GM23338 (cell line): ENCODE results near the gene ST6GALNAC6. TPM values are rescaled to one million over a fixed set of nuclear protein-coding genes. Genes with fewer than 3 reads are reported as not detected.

Experiments used
- ATAC-seq: fragments of 200-7000 bp; cut with Tn5 transposase; 3 replicates; pipeline ENCODE4 v1.9.1; 2020
- DNase-seq: peaks from one replicate; pipeline ENCODE4 v3.0.0-alpha.2; 2015; ENCODE audit warnings: low spot score
- H2AFZ ChIP-seq: fragments of 200-600 bp; sonication (generic); 2 replicates; pipeline ENCODE4 v1.8.0; 2016; ENCODE audit warnings: antibody characterized with exemption, mild to moderate bottlenecking, moderate library complexity
- H3F3A ChIP-seq: fragments of 200-600 bp; sonication (generic); replicated peaks from 2 replicates; pipeline ENCODE4 v1.8.0; 2017; ENCODE audit warnings: antibody characterized with exemption, mixed run types, low read depth
- H3K27ac ChIP-seq: fragments of 200-600 bp; sonication (generic); 2 replicates; pipeline ENCODE4 v1.6.1; 2016; ENCODE audit warnings: low read depth
- H3K27me3 ChIP-seq: fragments of 200-600 bp; sonication (generic); 2 replicates; pipeline ENCODE4 v1.8.0; 2016; ENCODE audit warnings: mild to moderate bottlenecking, mixed run types, moderate library complexity; ENCODE audit not compliant: insufficient read depth
- H3K36me3 ChIP-seq: fragments of 200-600 bp; sonication (generic); 2 replicates; pipeline ENCODE4 v1.8.0; 2016; ENCODE audit warnings: mild to moderate bottlenecking; ENCODE audit not compliant: insufficient read depth
- H3K4me1 ChIP-seq: fragments of 200-600 bp; sonication (generic); 2 replicates; pipeline ENCODE4 v1.8.0; 2016; ENCODE audit warnings: mild to moderate bottlenecking, moderate library complexity; ENCODE audit not compliant: insufficient read depth
- H3K4me2 ChIP-seq: fragments of 200-600 bp; sonication (generic); 2 replicates; pipeline ENCODE4 v1.7.1; 2017; ENCODE audit warnings: mixed run types
- H3K4me3 ChIP-seq: fragments of 200-600 bp; sonication (generic); 2 replicates; pipeline ENCODE4 v1.6.1; 2016; ENCODE audit warnings: mixed run types
- H3K79me2 ChIP-seq: fragments of 200-600 bp; sonication (generic); replicated peaks from 2 replicates; pipeline ENCODE4 v1.8.0; 2017; ENCODE audit warnings: mild to moderate bottlenecking; ENCODE audit not compliant: insufficient read depth
- H3K9me2 ChIP-seq: fragments of 200-600 bp; sonication (generic); 2 replicates; pipeline ENCODE4 v1.8.0; 2017; ENCODE audit not compliant: insufficient read depth
- H4K20me1 ChIP-seq: fragments of 200-600 bp; sonication (generic); replicated peaks from 2 replicates; pipeline ENCODE4 v1.8.0; 2017; ENCODE audit warnings: mild to moderate bottlenecking; ENCODE audit not compliant: insufficient read depth
- H3K27ac Mint-ChIP-seq: 2 replicates; pipeline ENCODE4 v1.8.0; 2020; ENCODE audit warnings: inconsistent platforms, mild to moderate bottlenecking, moderate library complexity, mixed read lengths
- H3K27me3 Mint-ChIP-seq: 3 replicates; pipeline ENCODE4 v1.8.0; 2022; ENCODE audit warnings: low read depth, mild to moderate bottlenecking, moderate library complexity, mixed read lengths, inconsistent platforms; ENCODE audit not compliant: insufficient read depth, poor library complexity
- H3K36me3 Mint-ChIP-seq: 3 replicates; pipeline ENCODE4 v1.8.0; 2021; ENCODE audit warnings: low read depth, mild to moderate bottlenecking, inconsistent platforms, moderate library complexity, mixed read lengths
- H3K4me1 Mint-ChIP-seq: 3 replicates; pipeline ENCODE4 v1.8.0; 2020; ENCODE audit warnings: mild to moderate bottlenecking, inconsistent platforms, mixed read lengths
- H3K4me3 Mint-ChIP-seq: 3 replicates; pipeline ENCODE4 v1.8.0; 2021; ENCODE audit warnings: moderate library complexity, mild to moderate bottlenecking, inconsistent platforms, mixed read lengths
- H3K9me3 Mint-ChIP-seq: 3 replicates; pipeline ENCODE4 v1.8.0; 2020; ENCODE audit warnings: moderate library complexity, mild to moderate bottlenecking, inconsistent platforms, mixed read lengths
- CREB1 ChIP-seq: fragments of 250-450 bp; sonication (Bioruptor Pico); IDR thresholded peaks from 2 replicates; pipeline ENCODE4 v1.5.0; 2020; ENCODE audit warnings: low read depth, mild to moderate bottlenecking, moderate library complexity
- EZH2 ChIP-seq: fragments of 200-600 bp; sonication (generic); IDR thresholded peaks from one replicate; pipeline ENCODE4 v1.8.0; 2017; ENCODE audit warnings: antibody characterized with exemption, mild to moderate bottlenecking, low read depth; ENCODE audit not compliant: unreplicated experiment
- EZH2phosphoT487 ChIP-seq: fragments of 200-600 bp; sonication (generic); IDR thresholded peaks from one replicate; pipeline ENCODE4 v1.8.1; 2018; ENCODE audit warnings: antibody characterized with exemption; ENCODE audit not compliant: unreplicated experiment
- JUNB ChIP-seq: IDR thresholded peaks from one replicate; pipeline ENCODE4 v1.6.1; 2016; ENCODE audit warnings: antibody characterized with exemption; ENCODE audit not compliant: unreplicated experiment
- NANOG ChIP-seq: IDR thresholded peaks from 2 replicates; pipeline ENCODE4 v1.6.1; 2016; ENCODE audit warnings: antibody characterized with exemption, borderline replicate concordance
- POLR2AphosphoS5 ChIP-seq: IDR thresholded peaks from 2 replicates; pipeline ENCODE4 v1.6.1; 2016; ENCODE audit warnings: antibody characterized with exemption, low read depth
- STAT1 ChIP-seq: IDR thresholded peaks from one replicate; pipeline ENCODE4 v1.6.1; 2016; ENCODE audit warnings: antibody characterized with exemption; ENCODE audit not compliant: unreplicated experiment
- ZNF114 ChIP-seq: fragments of 250-450 bp; sonication (Bioruptor Pico); IDR thresholded peaks from 2 replicates; pipeline ENCODE4 v1.5.0; 2020; ENCODE audit warnings: mild to moderate bottlenecking, moderate library complexity
- ZNF331 ChIP-seq: fragments of 250-450 bp; sonication (Bioruptor Pico); IDR thresholded peaks from 2 replicates; pipeline ENCODE4 v1.5.0; 2020; ENCODE audit warnings: low read depth, mild to moderate bottlenecking, moderate library complexity
- polyA plus RNA-seq: library from polyadenylated mRNA; unstranded; fragments of >200 nt; fragmentation: Nextera tagmentation; extraction: Ambion mirVana; gene quantifications from 2 replicates; pipeline ENCODE4 v1.2.1, GENCODE V29; 2016
- total RNA-seq: library from RNA; depleted of rRNA; stranded (reverse); fragments of >200 nt; shearing (Covaris generic); gene quantifications from 2 replicates; pipeline ENCODE4 v1.2.3, GENCODE V29; 2014
- TF ChIP-seq, protein P1 (sequence below): fragments of 250-450 bp; sonication (Bioruptor Pico); IDR thresholded peaks from 2 replicates; pipeline ENCODE4 v1.5.0; 2020; ENCODE audit warnings: mild to moderate bottlenecking, moderate library complexity
- TF ChIP-seq, protein P2 (sequence below), 2 experiments: fragments of 200-600 bp in 1 of 2; sonication (generic) in 1 of 2; conservative IDR thresholded peaks; 2 replicates each; pipeline versions ENCODE4 v1.5.1 to v1.6.1; 2016 to 2017; ENCODE audit warnings: antibody characterized with exemption in 2 of 2, low read depth in 2 of 2, mild to moderate bottlenecking in 2 of 2, moderate library complexity in 1 of 2
- TF ChIP-seq, protein P3 (sequence below): IDR thresholded peaks from 2 replicates; pipeline ENCODE4 v1.6.1; 2016; ENCODE audit warnings: antibody characterized with exemption
- TF ChIP-seq, protein P4 (sequence below): IDR thresholded peaks from one replicate; pipeline ENCODE4 v1.6.1; 2018; ENCODE audit warnings: antibody characterized with exemption; ENCODE audit not compliant: unreplicated experiment

The ST6GALNAC6 gene
- total and polyA plus RNA-seq, 2 experiments from 2014 or later, result 20.7 to 39.2 TPM

DNA sequence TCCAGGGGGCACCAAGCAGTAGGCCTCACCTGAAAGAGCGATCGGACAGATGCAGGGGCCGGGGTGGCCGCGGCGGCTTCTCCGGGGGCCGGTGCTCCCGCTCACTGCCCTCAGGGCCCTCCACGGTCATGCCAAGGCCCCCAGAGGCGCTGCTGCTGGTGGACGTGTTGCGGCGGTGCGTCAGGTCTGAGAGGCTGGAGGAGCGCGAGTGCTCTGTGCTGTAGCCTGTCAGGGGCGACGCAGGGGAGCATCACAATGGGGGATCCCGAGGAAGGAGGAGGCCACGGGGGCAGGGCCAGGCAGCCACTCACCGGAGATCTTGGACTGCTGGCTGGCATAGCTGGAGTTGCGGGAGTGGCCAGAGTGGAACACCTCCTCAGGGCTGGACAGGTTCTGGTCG is 45.9 kb upstream of the ST6GALNAC6 start:
- TF ChIP-seq ZNF331 (no peak), STAT1 (no peak), CREB1 (CRISPR knock-in tag) (no peak), JUNB (no peak), NANOG (no peak), POLR2AphosphoS5 (no peak), ZNF114 (CRISPR knock-in tag) (no peak), EZH2 (no peak), EZH2phosphoT487 (no peak)
- TF ChIP-seq, protein P1, sequence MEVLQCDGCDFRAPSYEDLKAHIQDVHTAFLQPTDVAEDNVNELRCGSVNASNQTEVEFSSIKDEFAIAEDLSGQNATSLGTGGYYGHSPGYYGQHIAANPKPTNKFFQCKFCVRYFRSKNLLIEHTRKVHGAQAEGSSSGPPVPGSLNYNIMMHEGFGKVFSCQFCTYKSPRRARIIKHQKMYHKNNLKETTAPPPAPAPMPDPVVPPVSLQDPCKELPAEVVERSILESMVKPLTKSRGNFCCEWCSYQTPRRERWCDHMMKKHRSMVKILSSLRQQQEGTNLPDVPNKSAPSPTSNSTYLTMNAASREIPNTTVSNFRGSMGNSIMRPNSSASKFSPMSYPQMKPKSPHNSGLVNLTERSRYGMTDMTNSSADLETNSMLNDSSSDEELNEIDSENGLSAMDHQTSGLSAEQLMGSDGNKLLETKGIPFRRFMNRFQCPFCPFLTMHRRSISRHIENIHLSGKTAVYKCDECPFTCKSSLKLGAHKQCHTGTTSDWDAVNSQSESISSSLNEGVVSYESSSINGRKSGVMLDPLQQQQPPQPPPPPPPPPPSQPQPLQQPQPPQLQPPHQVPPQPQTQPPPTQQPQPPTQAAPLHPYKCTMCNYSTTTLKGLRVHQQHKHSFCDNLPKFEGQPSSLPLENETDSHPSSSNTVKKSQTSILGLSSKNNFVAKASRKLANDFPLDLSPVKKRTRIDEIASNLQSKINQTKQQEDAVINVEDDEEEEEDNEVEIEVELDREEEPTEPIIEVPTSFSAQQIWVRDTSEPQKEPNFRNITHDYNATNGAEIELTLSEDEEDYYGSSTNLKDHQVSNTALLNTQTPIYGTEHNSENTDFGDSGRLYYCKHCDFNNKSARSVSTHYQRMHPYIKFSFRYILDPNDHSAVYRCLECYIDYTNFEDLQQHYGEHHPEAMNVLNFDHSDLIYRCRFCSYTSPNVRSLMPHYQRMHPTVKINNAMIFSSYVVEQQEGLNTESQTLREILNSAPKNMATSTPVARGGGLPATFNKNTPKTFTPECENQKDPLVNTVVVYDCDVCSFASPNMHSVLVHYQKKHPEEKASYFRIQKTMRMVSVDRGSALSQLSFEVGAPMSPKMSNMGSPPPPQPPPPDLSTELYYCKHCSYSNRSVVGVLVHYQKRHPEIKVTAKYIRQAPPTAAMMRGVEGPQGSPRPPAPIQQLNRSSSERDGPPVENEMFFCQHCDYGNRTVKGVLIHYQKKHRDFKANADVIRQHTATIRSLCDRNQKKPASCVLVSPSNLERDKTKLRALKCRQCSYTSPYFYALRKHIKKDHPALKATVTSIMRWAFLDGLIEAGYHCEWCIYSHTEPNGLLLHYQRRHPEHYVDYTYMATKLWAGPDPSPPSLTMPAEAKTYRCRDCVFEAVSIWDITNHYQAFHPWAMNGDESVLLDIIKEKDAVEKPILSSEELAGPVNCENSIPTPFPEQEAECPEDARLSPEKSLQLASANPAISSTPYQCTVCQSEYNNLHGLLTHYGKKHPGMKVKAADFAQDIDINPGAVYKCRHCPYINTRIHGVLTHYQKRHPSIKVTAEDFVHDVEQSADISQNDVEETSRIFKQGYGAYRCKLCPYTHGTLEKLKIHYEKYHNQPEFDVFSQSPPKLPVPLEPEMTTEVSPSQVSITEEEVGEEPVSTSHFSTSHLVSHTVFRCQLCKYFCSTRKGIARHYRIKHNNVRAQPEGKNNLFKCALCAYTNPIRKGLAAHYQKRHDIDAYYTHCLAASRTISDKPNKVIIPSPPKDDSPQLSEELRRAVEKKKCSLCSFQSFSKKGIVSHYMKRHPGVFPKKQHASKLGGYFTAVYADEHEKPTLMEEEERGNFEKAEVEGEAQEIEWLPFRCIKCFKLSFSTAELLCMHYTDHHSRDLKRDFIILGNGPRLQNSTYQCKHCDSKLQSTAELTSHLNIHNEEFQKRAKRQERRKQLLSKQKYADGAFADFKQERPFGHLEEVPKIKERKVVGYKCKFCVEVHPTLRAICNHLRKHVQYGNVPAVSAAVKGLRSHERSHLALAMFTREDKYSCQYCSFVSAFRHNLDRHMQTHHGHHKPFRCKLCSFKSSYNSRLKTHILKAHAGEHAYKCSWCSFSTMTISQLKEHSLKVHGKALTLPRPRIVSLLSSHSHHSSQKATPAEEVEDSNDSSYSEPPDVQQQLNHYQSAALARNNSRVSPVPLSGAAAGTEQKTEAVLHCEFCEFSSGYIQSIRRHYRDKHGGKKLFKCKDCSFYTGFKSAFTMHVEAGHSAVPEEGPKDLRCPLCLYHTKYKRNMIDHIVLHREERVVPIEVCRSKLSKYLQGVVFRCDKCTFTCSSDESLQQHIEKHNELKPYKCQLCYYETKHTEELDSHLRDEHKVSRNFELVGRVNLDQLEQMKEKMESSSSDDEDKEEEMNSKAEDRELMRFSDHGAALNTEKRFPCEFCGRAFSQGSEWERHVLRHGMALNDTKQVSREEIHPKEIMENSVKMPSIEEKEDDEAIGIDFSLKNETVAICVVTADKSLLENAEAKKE (CRISPR knock-in tag), result no peak
- TF ChIP-seq, protein P2, sequence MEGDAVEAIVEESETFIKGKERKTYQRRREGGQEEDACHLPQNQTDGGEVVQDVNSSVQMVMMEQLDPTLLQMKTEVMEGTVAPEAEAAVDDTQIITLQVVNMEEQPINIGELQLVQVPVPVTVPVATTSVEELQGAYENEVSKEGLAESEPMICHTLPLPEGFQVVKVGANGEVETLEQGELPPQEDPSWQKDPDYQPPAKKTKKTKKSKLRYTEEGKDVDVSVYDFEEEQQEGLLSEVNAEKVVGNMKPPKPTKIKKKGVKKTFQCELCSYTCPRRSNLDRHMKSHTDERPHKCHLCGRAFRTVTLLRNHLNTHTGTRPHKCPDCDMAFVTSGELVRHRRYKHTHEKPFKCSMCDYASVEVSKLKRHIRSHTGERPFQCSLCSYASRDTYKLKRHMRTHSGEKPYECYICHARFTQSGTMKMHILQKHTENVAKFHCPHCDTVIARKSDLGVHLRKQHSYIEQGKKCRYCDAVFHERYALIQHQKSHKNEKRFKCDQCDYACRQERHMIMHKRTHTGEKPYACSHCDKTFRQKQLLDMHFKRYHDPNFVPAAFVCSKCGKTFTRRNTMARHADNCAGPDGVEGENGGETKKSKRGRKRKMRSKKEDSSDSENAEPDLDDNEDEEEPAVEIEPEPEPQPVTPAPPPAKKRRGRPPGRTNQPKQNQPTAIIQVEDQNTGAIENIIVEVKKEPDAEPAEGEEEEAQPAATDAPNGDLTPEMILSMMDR (conservative IDR thresholded peaks at IDR 0.05; ENCODE audit: low read depth in 2 of 2), result no peak
- TF ChIP-seq, protein P3, sequence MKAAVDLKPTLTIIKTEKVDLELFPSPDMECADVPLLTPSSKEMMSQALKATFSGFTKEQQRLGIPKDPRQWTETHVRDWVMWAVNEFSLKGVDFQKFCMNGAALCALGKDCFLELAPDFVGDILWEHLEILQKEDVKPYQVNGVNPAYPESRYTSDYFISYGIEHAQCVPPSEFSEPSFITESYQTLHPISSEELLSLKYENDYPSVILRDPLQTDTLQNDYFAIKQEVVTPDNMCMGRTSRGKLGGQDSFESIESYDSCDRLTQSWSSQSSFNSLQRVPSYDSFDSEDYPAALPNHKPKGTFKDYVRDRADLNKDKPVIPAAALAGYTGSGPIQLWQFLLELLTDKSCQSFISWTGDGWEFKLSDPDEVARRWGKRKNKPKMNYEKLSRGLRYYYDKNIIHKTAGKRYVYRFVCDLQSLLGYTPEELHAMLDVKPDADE, result no peak
- TF ChIP-seq, protein P4, sequence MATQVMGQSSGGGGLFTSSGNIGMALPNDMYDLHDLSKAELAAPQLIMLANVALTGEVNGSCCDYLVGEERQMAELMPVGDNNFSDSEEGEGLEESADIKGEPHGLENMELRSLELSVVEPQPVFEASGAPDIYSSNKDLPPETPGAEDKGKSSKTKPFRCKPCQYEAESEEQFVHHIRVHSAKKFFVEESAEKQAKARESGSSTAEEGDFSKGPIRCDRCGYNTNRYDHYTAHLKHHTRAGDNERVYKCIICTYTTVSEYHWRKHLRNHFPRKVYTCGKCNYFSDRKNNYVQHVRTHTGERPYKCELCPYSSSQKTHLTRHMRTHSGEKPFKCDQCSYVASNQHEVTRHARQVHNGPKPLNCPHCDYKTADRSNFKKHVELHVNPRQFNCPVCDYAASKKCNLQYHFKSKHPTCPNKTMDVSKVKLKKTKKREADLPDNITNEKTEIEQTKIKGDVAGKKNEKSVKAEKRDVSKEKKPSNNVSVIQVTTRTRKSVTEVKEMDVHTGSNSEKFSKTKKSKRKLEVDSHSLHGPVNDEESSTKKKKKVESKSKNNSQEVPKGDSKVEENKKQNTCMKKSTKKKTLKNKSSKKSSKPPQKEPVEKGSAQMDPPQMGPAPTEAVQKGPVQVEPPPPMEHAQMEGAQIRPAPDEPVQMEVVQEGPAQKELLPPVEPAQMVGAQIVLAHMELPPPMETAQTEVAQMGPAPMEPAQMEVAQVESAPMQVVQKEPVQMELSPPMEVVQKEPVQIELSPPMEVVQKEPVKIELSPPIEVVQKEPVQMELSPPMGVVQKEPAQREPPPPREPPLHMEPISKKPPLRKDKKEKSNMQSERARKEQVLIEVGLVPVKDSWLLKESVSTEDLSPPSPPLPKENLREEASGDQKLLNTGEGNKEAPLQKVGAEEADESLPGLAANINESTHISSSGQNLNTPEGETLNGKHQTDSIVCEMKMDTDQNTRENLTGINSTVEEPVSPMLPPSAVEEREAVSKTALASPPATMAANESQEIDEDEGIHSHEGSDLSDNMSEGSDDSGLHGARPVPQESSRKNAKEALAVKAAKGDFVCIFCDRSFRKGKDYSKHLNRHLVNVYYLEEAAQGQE, result no peak
- Histone ChIP-seq H4K20me1 (no peaks in the 10 kb centered on the region; the same call in 1 of the 2 replicates), H3K36me3 (no peaks in the 10 kb centered on the region), H3K27ac (no peak overlapping the region), H3K4me3 (no peak overlapping the region), H3K4me2 (no peak overlapping the region), H3F3A (peaks cover 16% of the 10 kb centered on the region), H3K79me2 (no peaks in the 10 kb centered on the region), H3K27me3 (no peaks in the 10 kb centered on the region), H3K4me1 (peaks cover 19% of the 10 kb centered on the region), H3K9me2 (no peaks in the 10 kb centered on the region), H2AFZ (no peak overlapping the region)
- H3K4me1 Mint-ChIP-seq, result peaks cover 33% of the 10 kb centered on the region
- no peak overlapping the region for H3K4me3 Mint-ChIP-seq
- peaks cover 28% of the 10 kb centered on the region for H3K27me3 Mint-ChIP-seq
- H3K36me3 Mint-ChIP-seq, result peaks cover 43% of the 10 kb centered on the region
- no peak overlapping the region for H3K27ac Mint-ChIP-seq
- no peaks in the 10 kb centered on the region for H3K9me3 Mint-ChIP-seq
- no peak for ATAC-seq
- DNase-seq, result no peak
